ENCODE results near the gene CYB5A. TPM values are rescaled to one million over a fixed set of nuclear protein-coding genes. Genes with fewer than 3 reads are reported as not detected.

Gene CYB5A
- total and polyA plus RNA-seq, 2 of the 8 experiments (the other 6 are each of a cell fraction or from before 2014, with no cell fraction given): 154 to 195 TPM

DNA sequence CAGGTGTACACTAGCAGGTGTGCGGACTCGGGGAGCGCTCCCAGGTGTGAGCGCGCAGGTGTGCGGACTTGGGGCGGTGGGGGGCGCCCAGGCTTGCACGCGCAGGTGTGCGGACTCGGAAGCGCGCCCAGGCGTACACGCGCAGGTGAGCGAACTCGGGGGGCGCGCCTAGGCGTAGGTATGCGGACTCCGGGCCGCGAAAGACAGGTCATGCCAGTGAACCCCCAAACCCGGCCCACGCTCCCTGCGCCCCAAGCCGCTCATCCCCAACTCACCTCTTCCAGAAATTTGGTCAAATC is 342 bp downstream of the CYB5A start:
- Histone ChIP-seq H2BK20ac (ENCODE audit: low read length) (no peak overlapping the region), H3K14ac (ENCODE audit: insufficient read length) (no peak overlapping the region), H3K27ac (ENCODE audit: low read depth, low read length) (no peak overlapping the region), H2BK5ac (ENCODE audit: low read depth, low read length) (peak overlapping the region; percentile 62; the same call in 1 of the 2 replicates), H3K4me2 (ENCODE audit: insufficient read depth in 1 of 2, low read depth in 2 of 2, low read length in 2 of 2) (peak overlapping the region; percentile 83 to 87), H3K79me2 (ENCODE audit: control insufficient read depth in 1 of 2, insufficient read depth in 2 of 2, low read length in 2 of 2) (peaks cover 12 to 45% of the 10 kb centered on the region in 2 experiments), H2BK15ac (ENCODE audit: low read length) (no peak overlapping the region), H4K5ac (ENCODE audit: insufficient read length, low read depth, low read length) (peak overlapping the region; percentile 77), H3K27me3 (replicated peaks in 1 of 4; ENCODE audit: control insufficient read depth in 3 of 4, extremely low read depth in 1 of 4, insufficient read depth in 3 of 4, low read length in 3 of 4) (no peaks in the 10 kb centered on the region), H4K20me1 (replicated peaks in 1 of 2; ENCODE audit: control insufficient read depth in 1 of 2, insufficient read depth in 2 of 2, low read length in 2 of 2) (no peaks in the 10 kb centered on the region), H3K9ac (replicated peaks in 1 of 4; ENCODE audit: extremely low read depth in 1 of 4, low read depth in 3 of 4, low read length in 3 of 4) (peak overlapping the region in 3 of 4 experiments; percentile 58 to 64 (median 58); a peak in 6 of 7 replicates), H2BK120ac (replicated peaks; ENCODE audit: low read depth, low read length) (no peak overlapping the region), H2BK12ac (ENCODE audit: low read depth, low read length) (peak overlapping the region; percentile 92; the same call in 1 of the 2 replicates), H2AFZ (ENCODE audit: low read length) (no peak overlapping the region), H3K4ac (replicated peaks; ENCODE audit: insufficient read length, low read depth, low read length) (no peak overlapping the region), H4K91ac (replicated peaks; ENCODE audit: insufficient read length, low read length) (peak overlapping the region; percentile 71), H3K9me3 (ENCODE audit: insufficient read depth in 2 of 2, low read depth in 1 of 2, low read length in 1 of 2) (peaks cover 0 to 6% of the 10 kb centered on the region in 2 experiments; a peak in 1 of 4 replicates), H3K23ac (ENCODE audit: insufficient read length) (no peak overlapping the region), H2AK5ac (ENCODE audit: low read depth, low read length) (no peak overlapping the region), H3K4me1 (replicated peaks in 1 of 4; ENCODE audit: control insufficient read depth in 3 of 4, insufficient read depth in 4 of 4, low read length in 3 of 4) (peaks cover 4 to 18% (median 7%) of the 10 kb centered on the region in 4 experiments; a peak in 6 of 7 replicates), H3K79me1 (ENCODE audit: low read depth, low read length) (peaks cover 5% of the 10 kb centered on the region), H3K18ac (ENCODE audit: extremely low read depth, low read length) (0 out of 2 replicates have a peak overlapping the region, but pooled peaks have one; percentile 3), H4K8ac (ENCODE audit: extremely low read depth, insufficient read depth, low read length) (peak overlapping the region; percentile 41; the same call in 1 of the 2 replicates), H3K23me2 (ENCODE audit: low read depth, low read length) (peaks cover 8% of the 10 kb centered on the region; the same call in 1 of the 2 replicates), H3K36me3 (ENCODE audit: control insufficient read depth in 2 of 4, insufficient read depth in 4 of 4, low read length in 3 of 4) (no peaks in the 10 kb centered on the region), H3K4me3 (ENCODE audit: extremely low read depth in 1 of 4, insufficient read depth in 2 of 4, low read depth in 3 of 4, low read length in 4 of 4) (peak overlapping the region; percentile 79 to 97 (median 86)), H3K56ac (replicated peaks; ENCODE audit: insufficient read length, low read depth, low read length) (peak overlapping the region; percentile 69)
- DNase-seq (ENCODE audit: low read depth in 1 of 2, low spot score in 2 of 2): peak in 1 of 2 experiments; percentile 72
- 1% methylated on average over 30 of the region's 30 CpGs; no CpG with 5 or more reads in 1 of the 2 experiments for WGBS, 2 experiments (ENCODE audit: extremely low coverage in 1 of 2, insufficient coverage in 1 of 2, insufficient read length in 1 of 2, insufficient replicate concordance in 2 of 2, low coverage in 1 of 2, low lambda C conversion rate in 2 of 2, missing lambda C conversion rate in 1 of 2)
- ChIA-PET CTCF (ENCODE audit: partially characterized antibody) (no interaction called here), POLR2A (ENCODE audit: partially characterized antibody) (interaction anchor here (1.5 kb wide), 1 partner anchor 16 kb away, joined by 3 read pairs; no protein-coding TSS in a partner anchor)
- no peak for FAIRE-seq
- no peak for TF ChIP-seq ATF3 (IDR thresholded peaks at IDR 0.05; ENCODE audit: insufficient read depth, low read depth, low read length)
- peak; percentile 33; the same call in 1 of the 2 replicates for TF ChIP-seq PHF8 (conservative IDR thresholded peaks at IDR 0.05; ENCODE audit: low read depth, low read length)
- TF ChIP-seq TCF12 (IDR thresholded peaks at IDR 0.05; ENCODE audit: low read depth, low read length): 0 out of 2 replicates have a peak, but pooled peaks have one; percentile 1
- TF ChIP-seq KDM4A (IDR thresholded peaks at IDR 0.05; ENCODE audit: low read depth, low read length, severe bottlenecking): peak; percentile 45
- no peak for TF ChIP-seq CHD2 (IDR thresholded peaks at IDR 0.05; ENCODE audit: low read length)
- no peak for TF ChIP-seq CBX5 (IDR thresholded peaks at IDR 0.05; ENCODE audit: low read depth, low read length)
- peak; percentile 21 for TF ChIP-seq CTBP2 (IDR thresholded peaks at IDR 0.05; ENCODE audit: borderline replicate concordance, insufficient read depth, insufficient read length, low read length)
- no peak for TF ChIP-seq TEAD4 (IDR thresholded peaks at IDR 0.05; ENCODE audit: low read depth, low read length)
- TF ChIP-seq POU5F1 (IDR thresholded peaks at IDR 0.05; ENCODE audit: low read depth, low read length): no peak
- TF ChIP-seq KDM1A (IDR thresholded peaks at IDR 0.05; ENCODE audit: borderline replicate concordance, low read length): peak; percentile 95
- TF ChIP-seq GTF2F1 (IDR thresholded peaks at IDR 0.05; ENCODE audit: borderline replicate concordance, low read depth, low read length): no peak
- TF ChIP-seq SIN3A (conservative IDR thresholded peaks at IDR 0.05 in 1 of 2, IDR thresholded peaks at IDR 0.05 in 1 of 2; ENCODE audit: low read depth in 1 of 2, low read length in 2 of 2): no peak

Measured in H1 (cell line).